ENCODE results near the gene TMTC4.

DNA sequence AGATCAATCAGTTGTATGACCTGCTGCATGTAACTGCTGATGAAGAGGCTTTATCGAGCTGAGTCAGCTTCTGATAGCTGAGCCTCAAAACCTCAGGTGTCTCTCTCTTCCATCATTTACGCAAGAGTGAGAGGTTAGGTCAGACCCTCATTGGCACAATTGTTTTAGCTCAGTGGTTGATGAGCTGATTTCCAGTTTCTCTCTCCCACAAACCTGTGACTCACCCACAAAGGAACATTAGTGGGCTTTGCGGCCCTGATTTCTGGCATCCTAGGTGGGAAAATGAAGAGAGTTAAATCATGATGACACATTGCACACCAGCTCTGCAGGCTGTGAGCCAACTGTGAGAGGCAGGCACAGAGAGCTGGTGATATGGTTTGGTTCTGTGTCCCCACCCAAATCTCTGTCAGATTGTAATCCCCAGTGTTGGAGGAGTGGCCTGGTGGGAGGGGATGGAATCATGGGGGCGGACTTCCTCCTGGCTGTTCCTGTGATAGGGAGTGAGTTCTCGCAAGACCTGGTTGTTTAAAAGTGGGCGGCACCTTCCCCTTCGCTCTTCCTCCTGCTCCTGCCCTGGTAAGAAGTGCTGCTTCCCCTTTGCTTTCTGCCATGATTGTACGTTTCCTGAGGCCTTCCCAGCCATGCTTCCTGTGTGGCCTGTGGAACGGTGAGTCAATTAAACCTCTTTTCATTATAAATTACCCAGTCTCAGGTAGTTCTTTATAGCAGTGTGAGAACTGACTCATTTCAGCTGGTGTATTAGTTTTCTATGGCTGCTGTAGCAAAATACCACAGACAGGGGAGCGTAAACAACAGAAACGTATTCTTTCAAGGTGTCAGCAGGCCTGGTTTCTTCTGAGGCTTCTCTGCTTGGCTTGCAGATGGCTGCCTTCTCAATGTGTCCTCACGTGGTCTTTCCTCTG lies 33.5 kb upstream of the TMTC4 start:
- TF ChIP-seq, protein P1, sequence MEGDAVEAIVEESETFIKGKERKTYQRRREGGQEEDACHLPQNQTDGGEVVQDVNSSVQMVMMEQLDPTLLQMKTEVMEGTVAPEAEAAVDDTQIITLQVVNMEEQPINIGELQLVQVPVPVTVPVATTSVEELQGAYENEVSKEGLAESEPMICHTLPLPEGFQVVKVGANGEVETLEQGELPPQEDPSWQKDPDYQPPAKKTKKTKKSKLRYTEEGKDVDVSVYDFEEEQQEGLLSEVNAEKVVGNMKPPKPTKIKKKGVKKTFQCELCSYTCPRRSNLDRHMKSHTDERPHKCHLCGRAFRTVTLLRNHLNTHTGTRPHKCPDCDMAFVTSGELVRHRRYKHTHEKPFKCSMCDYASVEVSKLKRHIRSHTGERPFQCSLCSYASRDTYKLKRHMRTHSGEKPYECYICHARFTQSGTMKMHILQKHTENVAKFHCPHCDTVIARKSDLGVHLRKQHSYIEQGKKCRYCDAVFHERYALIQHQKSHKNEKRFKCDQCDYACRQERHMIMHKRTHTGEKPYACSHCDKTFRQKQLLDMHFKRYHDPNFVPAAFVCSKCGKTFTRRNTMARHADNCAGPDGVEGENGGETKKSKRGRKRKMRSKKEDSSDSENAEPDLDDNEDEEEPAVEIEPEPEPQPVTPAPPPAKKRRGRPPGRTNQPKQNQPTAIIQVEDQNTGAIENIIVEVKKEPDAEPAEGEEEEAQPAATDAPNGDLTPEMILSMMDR (IDR thresholded peaks at IDR 0.05) = no peak
- TF ChIP-seq POLR2AphosphoS5 (IDR thresholded peaks at IDR 0.05) = no peak
